Lower lobe of right lung (tissue), 2 donors: Measurements from ENCODE around the gene GNPTG. TPM values are rescaled to one million over a fixed set of nuclear protein-coding genes. Genes with fewer than 3 reads are reported as not detected.
A peak's percentile ranks its signal among the peaks of the same experiment; 100 is the strongest.

ENCODE experiments used
- ATAC-seq, 2 donors: fragments of 200-7000 bp; cut with Tn5 transposase; one replicate each; pipeline ENCODE4 v1.9.1; 2020 to 2022; ENCODE audit warnings: mild to moderate bottlenecking in 2 of 2, moderate library complexity in 2 of 2
- DNase-seq: peaks from one replicate; pipeline ENCODE4 v3.0.0-alpha.2; 2020
- H3K27ac ChIP-seq: fragments of 200-600 bp; one replicate; pipeline ENCODE4 v1.8.0; 2022
- H3K27me3 ChIP-seq: fragments of 200-600 bp; one replicate; pipeline ENCODE4 v1.8.0; 2022; ENCODE audit warnings: low read depth
- H3K36me3 ChIP-seq: fragments of 200-600 bp; one replicate; pipeline ENCODE4 v1.8.0; 2022; ENCODE audit warnings: mild to moderate bottlenecking
- H3K4me1 ChIP-seq: fragments of 200-600 bp; one replicate; pipeline ENCODE4 v1.8.0; 2022
- H3K4me3 ChIP-seq: fragments of 200-600 bp; one replicate; pipeline ENCODE4 v1.8.0; 2022; ENCODE audit warnings: mild to moderate bottlenecking
- H3K9me3 ChIP-seq: fragments of 200-600 bp; one replicate; pipeline ENCODE4 v1.8.0; 2022
- intact Hi-C: fragments of 100-400 bp; cut with DNase I; formaldehyde crosslinking; loops from one replicate; pipeline ENCODE4 v1.11.0; 2022
- total RNA-seq: library from RNA; stranded (reverse); fragmentation: NEBNext Ultra II Directional; extraction: Animal tissue kit (Norgen Biotek cat#: 25700); gene quantifications from one replicate; pipeline ENCODE4 v1.2.1, GENCODE V29; 2021
- TF ChIP-seq, protein P1 (sequence below): fragments of 200-600 bp; IDR thresholded peaks from one replicate; pipeline ENCODE4 v1.8.0; 2022; ENCODE audit warnings: antibody characterized with exemption, mild to moderate bottlenecking
- donor health status: DM: no; HTN: yes; CAD: no; lungs with severe emphysema.

The GNPTG gene
- total RNA-seq, 1 donor from 2014 or later = 89.5 TPM

DNA sequence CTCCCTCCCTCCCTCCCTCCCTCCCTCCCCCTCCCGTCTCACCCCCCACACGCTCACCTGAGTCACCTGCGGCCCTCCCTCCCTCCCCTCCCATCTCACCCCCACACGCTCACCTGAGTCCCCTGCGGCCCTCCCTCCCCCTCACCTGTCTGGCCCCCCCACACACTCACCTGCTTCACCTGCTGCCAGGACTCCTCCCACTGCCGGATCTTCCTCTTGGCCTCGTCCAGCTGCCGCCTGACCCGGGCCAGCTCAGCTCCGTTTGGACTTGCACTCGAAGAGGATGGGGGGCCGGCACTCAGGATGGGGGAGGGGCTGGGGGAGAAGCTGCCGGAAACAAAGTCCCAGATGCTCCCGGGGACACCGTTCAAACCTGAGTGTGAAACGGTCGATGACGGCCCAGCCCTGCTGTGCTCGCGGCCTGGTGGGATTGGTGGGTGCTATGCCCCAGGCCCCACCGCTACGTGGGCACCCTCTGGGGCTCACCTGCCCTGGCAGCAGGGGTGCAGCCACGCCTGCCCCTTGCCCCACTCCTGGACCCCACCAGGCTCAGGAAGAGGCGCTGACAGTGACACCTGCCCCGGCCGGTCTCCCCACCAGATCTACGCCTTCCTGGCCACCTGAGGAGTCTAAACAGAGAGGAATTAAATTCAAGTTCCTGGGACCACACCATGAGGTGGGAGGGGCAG is 15.9 kb downstream of the GNPTG start:
- TF ChIP-seq, protein P1, sequence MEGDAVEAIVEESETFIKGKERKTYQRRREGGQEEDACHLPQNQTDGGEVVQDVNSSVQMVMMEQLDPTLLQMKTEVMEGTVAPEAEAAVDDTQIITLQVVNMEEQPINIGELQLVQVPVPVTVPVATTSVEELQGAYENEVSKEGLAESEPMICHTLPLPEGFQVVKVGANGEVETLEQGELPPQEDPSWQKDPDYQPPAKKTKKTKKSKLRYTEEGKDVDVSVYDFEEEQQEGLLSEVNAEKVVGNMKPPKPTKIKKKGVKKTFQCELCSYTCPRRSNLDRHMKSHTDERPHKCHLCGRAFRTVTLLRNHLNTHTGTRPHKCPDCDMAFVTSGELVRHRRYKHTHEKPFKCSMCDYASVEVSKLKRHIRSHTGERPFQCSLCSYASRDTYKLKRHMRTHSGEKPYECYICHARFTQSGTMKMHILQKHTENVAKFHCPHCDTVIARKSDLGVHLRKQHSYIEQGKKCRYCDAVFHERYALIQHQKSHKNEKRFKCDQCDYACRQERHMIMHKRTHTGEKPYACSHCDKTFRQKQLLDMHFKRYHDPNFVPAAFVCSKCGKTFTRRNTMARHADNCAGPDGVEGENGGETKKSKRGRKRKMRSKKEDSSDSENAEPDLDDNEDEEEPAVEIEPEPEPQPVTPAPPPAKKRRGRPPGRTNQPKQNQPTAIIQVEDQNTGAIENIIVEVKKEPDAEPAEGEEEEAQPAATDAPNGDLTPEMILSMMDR = no peak
- no peak for DNase-seq
- peaks cover 82% of the 10 kb centered on the region for H3K36me3 ChIP-seq

DNA sequence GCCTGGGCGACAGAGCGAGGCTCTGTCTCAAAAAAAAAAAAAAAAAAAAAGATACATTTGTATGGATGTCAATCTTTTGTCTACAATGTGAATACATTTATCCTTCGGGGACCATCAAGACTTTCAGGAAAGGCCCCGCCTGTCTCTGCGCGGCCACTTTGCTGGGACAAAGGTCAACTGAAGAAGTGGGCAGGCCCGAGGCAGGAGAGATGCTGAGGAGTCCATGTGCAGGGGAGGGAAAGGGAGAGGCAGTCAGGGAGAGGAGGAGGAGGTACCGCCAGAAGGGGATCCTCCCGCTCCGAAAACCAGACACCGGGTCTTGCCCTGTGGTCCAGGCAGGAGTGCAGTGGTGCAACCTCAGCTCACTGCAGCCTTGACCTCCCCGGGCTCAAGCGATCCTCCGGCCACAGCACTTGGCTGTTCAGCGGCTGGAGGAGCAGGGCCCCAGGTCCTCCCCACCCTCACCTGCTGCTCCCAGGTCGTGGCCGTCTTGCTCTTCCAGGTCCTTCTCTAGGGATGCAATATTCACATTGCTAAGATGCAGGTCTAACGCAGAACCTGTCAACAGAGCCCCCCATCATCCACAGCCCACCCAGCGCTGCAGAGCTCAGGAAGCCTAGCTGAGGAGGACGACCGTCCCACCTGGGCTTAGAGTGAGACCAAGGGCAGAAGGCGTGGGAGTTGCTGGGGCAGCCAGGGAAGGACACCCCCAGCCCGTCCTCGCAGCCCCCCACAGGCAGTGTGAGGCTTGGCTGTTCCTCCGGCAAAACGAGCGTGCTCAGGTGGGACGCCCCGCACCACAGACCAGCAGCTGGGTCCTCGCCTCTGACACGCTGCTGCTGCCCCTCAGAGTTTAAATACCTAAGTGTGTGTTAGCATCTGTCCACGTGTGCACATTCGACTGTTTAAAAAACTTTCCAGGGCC is 19.6 kb downstream of the GNPTG start:
- Histone ChIP-seq H3K4me1 (no peaks in the 10 kb centered on the region), H3K4me3 (no peak overlapping the region), H3K9me3 (no peaks in the 10 kb centered on the region), H3K27ac (no peak overlapping the region), H3K27me3 (no peaks in the 10 kb centered on the region), H3K36me3 (peaks cover 61% of the 10 kb centered on the region)
- DNase-seq (peak; percentile 46), ATAC-seq (no peak)
- TF ChIP-seq, protein P1 = no peak
- intact Hi-C loops = no loop called here

More for the DNA sequence above, 15.9 kb downstream of the GNPTG start:
- H3K4me3 ChIP-seq = no peak overlapping the region
- H3K27me3 ChIP-seq = no peaks in the 10 kb centered on the region
- intact Hi-C loops = no loop called here
- H3K4me1 ChIP-seq = no peaks in the 10 kb centered on the region
- ATAC-seq = no peak
- no peak overlapping the region for H3K27ac ChIP-seq
- no peaks in the 10 kb centered on the region for H3K9me3 ChIP-seq

DNA sequence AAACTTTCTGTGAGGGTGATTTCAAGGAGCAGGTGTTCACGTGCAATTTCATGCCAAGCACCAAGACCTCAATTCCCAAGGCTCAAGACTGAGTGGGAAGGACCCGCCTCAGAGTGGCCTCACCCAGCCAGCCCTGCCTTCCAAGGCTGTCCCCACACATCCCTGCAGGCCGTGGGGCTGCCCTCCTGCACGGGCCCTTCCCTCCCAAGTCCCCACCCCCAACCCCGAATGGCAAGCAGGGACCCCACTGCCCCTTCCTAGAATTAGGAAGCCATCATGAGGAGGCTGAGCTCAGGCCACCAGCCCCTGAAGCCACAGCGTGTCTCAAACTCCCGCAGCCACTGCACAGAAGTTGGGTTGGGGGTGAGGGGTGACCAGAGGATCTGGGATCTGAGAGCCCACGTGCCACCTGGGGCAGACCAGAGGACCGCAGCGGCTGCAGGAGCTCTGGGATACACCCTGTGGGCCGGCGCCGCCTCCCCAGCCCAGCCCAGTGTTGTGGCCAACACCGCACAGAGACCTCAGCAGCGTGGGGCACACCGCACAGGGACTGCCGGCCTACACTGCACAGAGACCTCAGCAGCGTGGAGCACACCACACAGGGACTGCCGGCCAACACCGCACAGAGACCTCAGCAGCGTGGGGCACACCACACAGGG is 20.7 kb downstream of the GNPTG start:
- H3K4me1 ChIP-seq = no peaks in the 10 kb centered on the region
- TF ChIP-seq, protein P1 = no peak
- no peaks in the 10 kb centered on the region for H3K27me3 ChIP-seq
- intact Hi-C loops = no loop called here
- H3K9me3 ChIP-seq = no peaks in the 10 kb centered on the region
- ATAC-seq (no peak), DNase-seq (no peak)
- no peak overlapping the region for H3K27ac ChIP-seq
- peaks cover 52% of the 10 kb centered on the region for H3K36me3 ChIP-seq
- no peak overlapping the region for H3K4me3 ChIP-seq

DNA sequence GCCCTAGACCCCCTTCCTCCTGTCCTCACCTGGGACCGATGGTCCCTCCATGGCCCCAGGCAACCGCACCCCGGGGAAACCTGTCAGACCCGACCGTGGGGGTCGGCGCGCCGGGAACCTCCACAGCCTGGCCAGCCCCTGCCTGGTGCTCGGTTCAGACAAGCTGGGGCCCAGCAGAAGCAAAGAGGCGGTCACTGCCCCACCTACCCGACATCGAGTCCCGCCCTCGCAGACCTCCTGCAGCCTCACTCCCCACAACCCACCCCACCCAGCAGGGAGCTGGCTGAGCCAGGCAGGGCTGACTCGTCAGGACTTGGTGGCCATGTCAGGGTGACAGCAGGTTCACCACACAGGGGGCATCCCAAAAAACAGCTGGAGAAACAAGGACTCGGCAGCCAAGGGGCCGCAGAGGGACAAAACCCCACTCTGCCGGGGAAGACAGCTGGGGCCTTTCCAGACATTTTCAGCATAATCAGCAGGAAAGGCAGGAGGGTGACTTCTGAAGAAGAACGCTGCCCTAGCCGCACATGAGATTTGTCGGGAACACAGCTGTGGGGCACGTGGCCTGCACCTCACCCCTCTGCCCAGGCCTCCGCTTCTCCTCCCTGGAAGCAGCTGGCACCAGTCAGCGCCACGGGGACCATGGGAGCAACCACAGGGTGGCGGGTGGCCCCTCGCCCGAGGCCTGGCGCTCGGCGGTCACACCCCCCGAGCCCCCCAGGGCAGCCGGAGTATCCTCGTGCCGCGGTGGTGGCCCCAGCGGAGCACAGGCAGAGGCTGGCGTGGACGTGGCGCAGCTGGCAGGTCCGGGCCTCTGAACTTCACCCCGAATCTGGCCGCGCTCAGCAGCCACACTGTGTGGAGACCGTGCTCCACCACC is 22.9 kb downstream of the GNPTG start:
- Histone ChIP-seq H3K27ac (no peak overlapping the region), H3K4me3 (no peak overlapping the region), H3K36me3 (peaks cover 37% of the 10 kb centered on the region), H3K9me3 (no peaks in the 10 kb centered on the region), H3K27me3 (no peaks in the 10 kb centered on the region), H3K4me1 (peaks cover 14% of the 10 kb centered on the region)
- ATAC-seq (no peak), DNase-seq (no peak)
- TF ChIP-seq, protein P1 = no peak
- intact Hi-C loops = no loop called here

DNA sequence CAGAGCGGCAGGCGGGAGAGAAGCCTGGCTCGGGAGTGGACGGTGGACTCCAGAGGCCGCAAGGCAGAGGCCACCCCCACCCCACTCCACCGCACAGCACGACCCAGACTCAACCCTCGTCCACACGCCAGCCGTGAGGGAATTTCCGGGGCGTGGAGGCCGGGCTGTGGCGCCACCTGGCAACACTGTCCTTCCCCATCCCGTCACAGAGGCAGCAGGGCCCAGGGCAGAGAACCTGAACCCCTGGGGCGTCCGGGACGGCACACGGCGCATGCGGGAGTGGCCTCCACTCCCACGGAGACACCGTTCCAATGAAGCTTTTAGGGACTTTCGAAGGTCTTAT is 23.5 kb downstream of the GNPTG start:
- Histone ChIP-seq H3K36me3 (peaks cover 31% of the 10 kb centered on the region), H3K27me3 (no peaks in the 10 kb centered on the region), H3K4me1 (peaks cover 14% of the 10 kb centered on the region), H3K9me3 (no peaks in the 10 kb centered on the region), H3K4me3 (no peak overlapping the region), H3K27ac (no peak overlapping the region)
- DNase-seq (no peak), ATAC-seq (no peak)
- TF ChIP-seq, protein P1 = no peak
- intact Hi-C loops = no loop called here
